SK-N-SH treated with all-trans-retinoic acid at 6 μM for 48 hours (cell line): ENCODE data around the gene PDE4B.
"Not testable (repeated sequence)": the region's sequence is repeated elsewhere in the genome, so short reads cannot be mapped to it uniquely, and the experiment has no call there.

ENCODE experiments used
- ATAC-seq: fragments of 200-7000 bp; cut with Tn5 transposase; 3 replicates; pipeline ENCODE4 v1.9.1; 2020; ENCODE audit warnings: mild to moderate bottlenecking, moderate library complexity
- ARNTL ChIP-seq: fragments of 450-650 bp; formaldehyde crosslinking; IDR thresholded peaks from 2 replicates; pipeline ENCODE4 v1.5.0; 2020; ENCODE audit warnings: low read depth, mild to moderate bottlenecking, moderate library complexity, borderline replicate concordance
- BACH2 ChIP-seq: fragments of 250-450 bp; sonication (Bioruptor Pico); IDR thresholded peaks from 2 replicates; pipeline ENCODE4 v1.9.0; 2021; ENCODE audit warnings: mild to moderate bottlenecking, borderline replicate concordance
- CSDC2 ChIP-seq: fragments of 250-450 bp; sonication (Bioruptor Pico); IDR thresholded peaks from 2 replicates; pipeline ENCODE4 v1.5.0; 2020; ENCODE audit warnings: mild to moderate bottlenecking, moderate library complexity
- CSRNP3 ChIP-seq: fragments of 250-450 bp; sonication (Bioruptor Pico); IDR thresholded peaks from 2 replicates; pipeline ENCODE4 v1.5.1; 2021; ENCODE audit warnings: mild to moderate bottlenecking, moderate library complexity
- ESRRG ChIP-seq: fragments of 250-450 bp; sonication (Bioruptor Pico); IDR thresholded peaks from 2 replicates; pipeline ENCODE4 v1.6.1; 2021; ENCODE audit warnings: mild to moderate bottlenecking
- GLIS3 ChIP-seq: fragments of 250-450 bp; sonication (Bioruptor Pico); IDR thresholded peaks from 2 replicates; pipeline ENCODE4 v1.5.0; 2020; ENCODE audit warnings: mild to moderate bottlenecking, moderate library complexity
- ISL1 ChIP-seq: fragments of 250-450 bp; sonication (Bioruptor Pico); IDR thresholded peaks from 2 replicates; pipeline ENCODE4 v2.1.2; 2022; ENCODE audit warnings: mild to moderate bottlenecking, moderate library complexity
- PPARA ChIP-seq: fragments of 250-450 bp; sonication (Bioruptor Pico); IDR thresholded peaks from 2 replicates; pipeline ENCODE4 v1.5.0; 2020; ENCODE audit warnings: mild to moderate bottlenecking, borderline replicate concordance
- RARB ChIP-seq: fragments of 250-450 bp; sonication (Bioruptor Pico); IDR thresholded peaks from 2 replicates; pipeline ENCODE4 v1.8.0; 2021; ENCODE audit warnings: mild to moderate bottlenecking, moderate library complexity
- SNAI2 ChIP-seq: fragments of 250-450 bp; sonication (Bioruptor Pico); IDR thresholded peaks from 2 replicates; pipeline ENCODE4 v1.5.0; 2020; ENCODE audit warnings: mild to moderate bottlenecking, moderate library complexity
- TCF4 ChIP-seq: fragments of 250-450 bp; sonication (Bioruptor Pico); IDR thresholded peaks from 2 replicates; pipeline ENCODE4 v1.8.0; 2021; ENCODE audit warnings: mild to moderate bottlenecking, moderate library complexity, borderline replicate concordance
- TSHZ2 ChIP-seq: fragments of 250-450 bp; sonication (Bioruptor Pico); IDR thresholded peaks from 2 replicates; pipeline ENCODE4 v1.5.0; 2020; ENCODE audit warnings: mild to moderate bottlenecking, moderate library complexity
- ZC3H10 ChIP-seq: fragments of 250-450 bp; sonication (Bioruptor Pico); IDR thresholded peaks from 2 replicates; pipeline ENCODE4 v1.5.1; 2021; ENCODE audit warnings: mild to moderate bottlenecking, moderate library complexity
- ZFP3 ChIP-seq: fragments of 250-450 bp; sonication (Bioruptor Pico); IDR thresholded peaks from 2 replicates; pipeline ENCODE4 v1.5.0; 2020; ENCODE audit warnings: mild to moderate bottlenecking, moderate library complexity
- ZFP30 ChIP-seq: fragments of 450-650 bp; formaldehyde crosslinking; IDR thresholded peaks from 2 replicates; pipeline ENCODE4 v1.5.0; 2022; ENCODE audit warnings: mild to moderate bottlenecking, moderate library complexity
- ZNF565 ChIP-seq: fragments of 450-650 bp; formaldehyde crosslinking; conservative IDR thresholded peaks from 2 replicates; pipeline ENCODE4 v1.5.0; 2020; ENCODE audit warnings: low read depth, mild to moderate bottlenecking, moderate library complexity
- ZNF70 ChIP-seq: fragments of 450-650 bp; formaldehyde crosslinking; IDR thresholded peaks from 2 replicates; pipeline ENCODE4 v1.5.0; 2020; ENCODE audit warnings: mild to moderate bottlenecking, moderate library complexity
- ZNF8 ChIP-seq: fragments of 450-650 bp; formaldehyde crosslinking; IDR thresholded peaks from 2 replicates; pipeline ENCODE4 v1.5.0; 2020; ENCODE audit warnings: mild to moderate bottlenecking, moderate library complexity
- TF ChIP-seq, protein P1 (sequence below): fragments of 250-450 bp; sonication (Bioruptor Pico); IDR thresholded peaks from 2 replicates; pipeline ENCODE4 v1.5.1; 2020; ENCODE audit warnings: low read depth, mild to moderate bottlenecking, moderate library complexity

The PDE4B gene

DNA sequence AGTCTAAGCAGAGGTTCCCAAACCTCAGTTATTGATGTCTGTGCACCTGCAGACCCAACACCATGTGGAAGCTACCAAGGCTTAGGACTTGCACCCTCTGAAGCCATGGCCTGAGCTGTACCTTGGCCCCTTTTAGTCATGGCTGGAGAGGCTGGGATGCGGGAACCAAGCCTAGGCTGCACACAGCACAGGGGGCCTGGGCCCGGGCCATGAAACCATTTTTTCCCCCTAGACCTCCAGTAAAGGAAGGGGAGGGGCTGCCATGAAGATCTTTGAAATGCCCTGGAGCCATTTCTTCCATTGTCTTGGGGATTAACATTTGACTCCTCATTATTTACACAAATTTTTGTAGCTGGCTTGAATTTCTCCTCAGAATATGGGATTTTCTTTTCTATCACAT lies 265.9 kb downstream of the PDE4B start:
- TF ChIP-seq CSDC2 (CRISPR knock-in tag) (no peak), ZFP30 (CRISPR knock-in tag) (no peak), TCF4 (CRISPR knock-in tag) (no peak), PPARA (no peak), RARB (CRISPR knock-in tag) (no peak), ZC3H10 (CRISPR knock-in tag) (no peak), TSHZ2 (CRISPR knock-in tag) (no peak)
- ATAC-seq, result no peak

DNA sequence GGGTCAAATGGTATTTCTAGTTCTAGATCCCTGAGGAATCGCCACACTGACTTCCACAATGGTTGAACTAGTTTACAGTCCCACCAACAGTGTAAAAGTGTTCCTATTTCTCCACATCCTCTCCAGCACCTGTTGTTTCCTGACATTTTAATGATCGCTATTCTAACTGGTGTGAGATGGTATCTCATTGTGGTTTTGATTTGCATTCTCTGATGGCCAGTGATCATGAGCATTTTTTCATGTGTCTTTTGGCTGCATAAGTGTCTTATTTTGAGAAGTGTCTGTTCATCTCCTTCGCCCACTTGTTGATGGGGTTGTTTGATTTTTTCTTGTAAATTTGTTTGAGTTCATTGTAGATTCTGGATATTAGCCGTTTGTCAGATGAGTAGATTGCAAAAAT lies 274.5 kb downstream of the PDE4B start:
- not testable (repeated sequence) for ATAC-seq

DNA sequence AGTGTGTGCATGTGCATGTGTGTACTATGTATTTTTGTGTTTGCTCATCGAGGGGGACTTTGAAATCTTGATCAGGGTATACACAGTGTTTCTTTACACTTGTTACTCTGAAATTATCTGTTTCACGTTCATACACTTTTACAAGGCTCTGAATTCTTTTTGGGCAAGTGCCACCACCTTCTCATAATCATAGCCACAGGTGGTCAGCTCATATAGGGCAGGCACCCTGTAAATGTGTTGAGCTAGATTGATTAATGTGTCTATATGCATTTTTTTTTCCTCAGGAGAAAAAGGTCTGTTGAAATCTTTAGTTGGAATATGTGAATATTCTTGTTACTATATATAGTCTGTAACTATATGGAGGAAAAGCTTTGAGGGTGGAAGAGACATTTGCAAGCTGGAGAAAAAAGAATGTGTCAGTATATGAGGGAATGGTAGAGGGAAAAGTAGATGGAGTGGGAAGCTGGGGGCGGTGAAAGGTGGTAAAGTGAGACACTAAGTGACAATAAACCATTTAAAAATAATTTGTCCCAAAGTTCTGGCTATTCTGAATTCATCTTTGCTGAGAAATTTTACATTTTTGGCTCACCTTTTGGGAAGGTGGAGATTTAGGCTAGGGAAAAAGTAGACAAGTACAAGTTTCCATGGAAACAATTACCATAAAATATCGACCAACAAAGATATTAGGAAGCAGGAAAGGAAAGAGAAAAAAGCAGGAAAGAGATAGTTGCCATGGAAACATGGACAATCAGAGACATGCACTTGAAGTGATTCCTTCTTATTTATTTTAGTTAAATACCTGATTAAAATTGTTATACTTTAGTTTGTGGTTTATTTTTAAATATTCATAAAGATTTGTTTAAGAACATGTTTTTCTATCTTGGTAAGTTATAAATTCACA lies 277.5 kb downstream of the PDE4B start:
- no peak for ATAC-seq
- TF ChIP-seq GLIS3, result no peak
- no peak for TF ChIP-seq ZFP3 (CRISPR knock-in tag)
- no peak for TF ChIP-seq ESRRG (CRISPR knock-in tag)

DNA sequence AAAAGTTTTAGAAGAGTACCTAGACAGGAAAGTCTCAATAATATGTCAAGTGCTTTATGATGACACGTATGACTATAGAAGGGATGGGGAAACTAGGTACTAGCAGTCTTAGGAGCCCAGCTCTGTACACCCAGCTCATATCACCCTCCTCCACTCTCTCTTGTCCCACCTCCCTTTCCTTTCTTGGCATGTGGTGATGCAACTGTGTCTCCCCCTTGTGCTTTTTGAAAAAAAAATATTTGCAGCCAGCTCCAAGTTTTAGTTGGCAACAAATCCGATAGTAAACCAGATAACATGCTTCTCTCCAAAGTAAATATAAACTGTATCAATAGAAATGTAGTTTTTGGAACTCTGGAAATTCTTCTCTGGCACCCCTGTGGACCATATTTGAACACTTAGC lies 280.7 kb downstream of the PDE4B start:
- TF ChIP-seq TCF4 (CRISPR knock-in tag) (no peak), RARB (CRISPR knock-in tag) (no peak)
- TF ChIP-seq, protein P1, sequence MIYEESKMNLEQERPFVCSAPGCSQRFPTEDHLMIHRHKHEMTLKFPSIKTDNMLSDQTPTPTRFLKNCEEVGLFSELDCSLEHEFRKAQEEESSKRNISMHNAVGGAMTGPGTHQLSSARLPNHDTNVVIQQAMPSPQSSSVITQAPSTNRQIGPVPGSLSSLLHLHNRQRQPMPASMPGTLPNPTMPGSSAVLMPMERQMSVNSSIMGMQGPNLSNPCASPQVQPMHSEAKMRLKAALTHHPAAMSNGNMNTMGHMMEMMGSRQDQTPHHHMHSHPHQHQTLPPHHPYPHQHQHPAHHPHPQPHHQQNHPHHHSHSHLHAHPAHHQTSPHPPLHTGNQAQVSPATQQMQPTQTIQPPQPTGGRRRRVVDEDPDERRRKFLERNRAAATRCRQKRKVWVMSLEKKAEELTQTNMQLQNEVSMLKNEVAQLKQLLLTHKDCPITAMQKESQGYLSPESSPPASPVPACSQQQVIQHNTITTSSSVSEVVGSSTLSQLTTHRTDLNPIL (CRISPR knock-in tag), result no peak
- ATAC-seq, result no peak

DNA sequence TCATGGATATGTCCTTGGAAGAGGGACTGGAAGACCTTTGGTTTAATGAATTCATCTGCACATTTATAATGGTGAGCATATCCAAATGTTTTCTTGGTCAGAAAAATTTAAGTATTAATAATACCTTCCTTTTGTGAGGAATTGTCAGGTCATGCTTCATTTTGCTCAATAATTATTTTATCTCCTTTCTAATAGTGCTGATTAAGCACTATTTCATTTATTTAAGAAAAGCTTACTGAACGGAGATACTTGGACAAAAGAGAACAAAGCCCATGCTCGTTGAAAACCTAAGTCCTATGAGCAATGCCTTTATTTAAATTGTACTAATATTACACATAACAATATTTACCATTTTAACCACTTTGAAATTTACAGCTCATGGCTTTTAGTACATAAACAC lies 281.5 kb downstream of the PDE4B start:
- no peak for ATAC-seq
- TF ChIP-seq ARNTL (CRISPR knock-in tag) (no peak), GLIS3 (no peak), ZNF565 (CRISPR knock-in tag) (no peak), ISL1 (CRISPR knock-in tag) (no peak), ZNF70 (CRISPR knock-in tag) (no peak), TSHZ2 (CRISPR knock-in tag) (no peak), ZNF8 (CRISPR knock-in tag) (no peak), CSRNP3 (CRISPR knock-in tag) (no peak), ZFP30 (CRISPR knock-in tag) (no peak), ESRRG (CRISPR knock-in tag) (no peak), BACH2 (CRISPR knock-in tag) (no peak), SNAI2 (CRISPR knock-in tag) (no peak)
